MCF 10A (cell line): ENCODE data around the gene HLA-DOA. TPM values are rescaled to one million over a fixed set of nuclear protein-coding genes. Genes with fewer than 3 reads are reported as not detected.

Experiments used
- BruUV-seq: library from RNA; stranded (reverse); fragments of 400-500 nt; replicated peaks from 2 replicates; lab custom pipeline; 2021; lab: Mats Ljungman, UMichigan
- CTCF ChIA-PET: fragments of 300-600 bp; sonication (Branson Sonifier 250); formaldehyde crosslinking; extraction: SDS; loops from one replicate; lab custom pipeline; 2021; ENCODE audit warnings: antibody characterized with exemption, inconsistent platforms; lab: Yijun Ruan, JAX
- POLR2A ChIA-PET: fragments of 300-600, 350-650 bp; sonication (Branson Sonifier 250); formaldehyde crosslinking; extraction: SDS; loops from one replicate; lab custom pipeline; 2020; ENCODE audit warnings: antibody characterized with exemption, inconsistent platforms; lab: Yijun Ruan, JAX
- DNase-seq: peaks from one replicate; pipeline ENCODE4 v3.0.0-alpha.2; 2018; ENCODE audit not compliant: unreplicated experiment
- H3K27ac Mint-ChIP-seq: one replicate; pipeline ENCODE4 v1.8.0; 2022; ENCODE audit warnings: mild to moderate bottlenecking, low read depth, mixed read lengths; ENCODE audit not compliant: unreplicated experiment
- H3K27me3 Mint-ChIP-seq: one replicate; pipeline ENCODE4 v1.8.0; 2022; ENCODE audit warnings: mixed read lengths; ENCODE audit not compliant: insufficient read depth, unreplicated experiment
- H3K36me3 Mint-ChIP-seq: one replicate; pipeline ENCODE4 v1.8.0; 2022; ENCODE audit warnings: mild to moderate bottlenecking, moderate library complexity, mixed read lengths; ENCODE audit not compliant: insufficient read depth, unreplicated experiment
- H3K4me1 Mint-ChIP-seq: one replicate; pipeline ENCODE4 v1.8.0; 2022; ENCODE audit warnings: mixed read lengths; ENCODE audit not compliant: insufficient read depth, unreplicated experiment
- H3K4me3 Mint-ChIP-seq: one replicate; pipeline ENCODE4 v1.8.0; 2022; ENCODE audit warnings: mild to moderate bottlenecking, moderate library complexity, mixed read lengths; ENCODE audit not compliant: unreplicated experiment
- H3K9me3 Mint-ChIP-seq: one replicate; pipeline ENCODE4 v1.8.0; 2022; ENCODE audit warnings: mixed read lengths; ENCODE audit not compliant: unreplicated experiment
- CTCF ChIP-seq: fragments of 200-600 bp; IDR thresholded peaks from one replicate; pipeline ENCODE4 v1.8.0; 2022; ENCODE audit warnings: antibody characterized with exemption, mild to moderate bottlenecking; ENCODE audit not compliant: unreplicated experiment
- intact Hi-C: fragments of 100-400 bp; cut with micrococcal nuclease; formaldehyde crosslinking; loops from 2 replicates; pipeline ENCODE4 v1.14.1; 2022
- total RNA-seq: library from RNA; stranded (reverse); gene quantifications from 2 replicates; pipeline ENCODE4 v1.2.3, GENCODE V29; 2022

The HLA-DOA gene
- total RNA-seq, 1 experiment from 2014 or later: not detected

- intact Hi-C loops: no loop called here
These were observed 10.0 kb upstream of the HLA-DOA start for GRCh38 chr6:33019372-33019771.

GRCh38 chr6:33018904-33019303 lies 9.5 kb upstream of the HLA-DOA start:
- no peak for TF ChIP-seq CTCF
- BruUV-seq: no TSS peak
- Mint-ChIP-seq H3K9me3 (no peaks in the 10 kb centered on the region), H3K4me3 (no peak overlapping the region), H3K27ac (no peak overlapping the region), H3K27me3 (peaks cover 72% of the 10 kb centered on the region), H3K36me3 (no peaks in the 10 kb centered on the region), H3K4me1 (no peaks in the 10 kb centered on the region)
- intact Hi-C loops: no loop called here
- DNase-seq: no peak
- POLR2A ChIA-PET: no interaction called here
- CTCF ChIA-PET: interaction anchor here (0.6 to 1.1 kb wide), 3 partner anchors 70 to 133 kb away, joined by 3 to 4 read pairs (median 3); no protein-coding TSS in a partner anchor

More at GRCh38 chr6:33019372-33019771, 10.0 kb upstream of the HLA-DOA start:
- ChIA-PET POLR2A (no interaction called here), CTCF (interaction anchor here (0.6 kb wide), 1 partner anchor 134 kb away, joined by 3 read pairs; no protein-coding TSS in a partner anchor)
- no peak for DNase-seq
- Mint-ChIP-seq H3K27me3 (peaks cover 70% of the 10 kb centered on the region), H3K4me1 (no peaks in the 10 kb centered on the region), H3K36me3 (no peaks in the 10 kb centered on the region), H3K27ac (no peak overlapping the region), H3K4me3 (no peak overlapping the region), H3K9me3 (no peaks in the 10 kb centered on the region)
- BruUV-seq: no TSS peak
- no peak for TF ChIP-seq CTCF

GRCh38 chr6:33018418-33018817 lies 9.0 kb upstream of the HLA-DOA start:
- no TSS peak for BruUV-seq
- Mint-ChIP-seq H3K27ac (no peak overlapping the region), H3K9me3 (no peaks in the 10 kb centered on the region), H3K4me1 (no peaks in the 10 kb centered on the region), H3K36me3 (no peaks in the 10 kb centered on the region), H3K4me3 (no peak overlapping the region), H3K27me3 (peaks cover 77% of the 10 kb centered on the region)
- intact Hi-C loops: no loop called here
- ChIA-PET POLR2A (no interaction called here), CTCF (interaction anchor here (0.6 to 2.0 kb wide), 3 partner anchors 34 to 131 kb away, joined by 3 to 9 read pairs (median 4); no protein-coding TSS in a partner anchor)
- TF ChIP-seq CTCF: no peak
- DNase-seq: no peak

- CTCF ChIA-PET: interaction anchor here (1.1 to 2.0 kb wide), 3 partner anchors 33 to 154 kb away, joined by 4 to 9 read pairs (median 4); no protein-coding TSS in a partner anchor
- Mint-ChIP-seq H3K4me3 (no peak overlapping the region), H3K4me1 (no peaks in the 10 kb centered on the region), H3K27ac (no peak overlapping the region), H3K27me3 (peaks cover 83% of the 10 kb centered on the region), H3K36me3 (no peaks in the 10 kb centered on the region), H3K9me3 (no peaks in the 10 kb centered on the region)
- no peak for DNase-seq
- intact Hi-C loops: no loop called here
- POLR2A ChIA-PET: interaction anchor here (1.5 kb wide), 1 partner anchor 14 kb away, joined by 3 read pairs; no protein-coding TSS in a partner anchor
- no peak for TF ChIP-seq CTCF
- BruUV-seq: no TSS peak
These were observed 8.4 kb upstream of the HLA-DOA start for GRCh38 chr6:33017694-33018353.
